Type B pancreatic cell (in vitro differentiated cells): ENCODE results near the gene HOXD1. TPM values are rescaled to one million over a fixed set of nuclear protein-coding genes. Genes with fewer than 3 reads are reported as not detected.
A peak's percentile ranks its signal among the peaks of the same experiment; 100 is the strongest.

ENCODE experiments used
- DNase-seq: peaks from one replicate; pipeline ENCODE4 v3.0.0; 2021; ENCODE audit warnings: mixed read lengths; ENCODE audit not compliant: unreplicated experiment; ENCODE audit errors: extremely low spot score
- H3K27ac Mint-ChIP-seq: 2 replicates; pipeline ENCODE4 v1.8.0; 2021; ENCODE audit warnings: mild to moderate bottlenecking, mixed read lengths
- H3K27me3 Mint-ChIP-seq: 2 replicates; pipeline ENCODE4 v1.8.0; 2021; ENCODE audit warnings: mixed read lengths
- H3K36me3 Mint-ChIP-seq: 2 replicates; pipeline ENCODE4 v1.8.0; 2021; ENCODE audit warnings: mixed read lengths
- H3K4me1 Mint-ChIP-seq: one replicate; pipeline ENCODE4 v1.8.0; 2021; ENCODE audit warnings: mixed read lengths; ENCODE audit not compliant: unreplicated experiment
- H3K4me3 Mint-ChIP-seq: 2 replicates; pipeline ENCODE4 v1.8.0; 2021; ENCODE audit warnings: mild to moderate bottlenecking, mixed read lengths
- H3K9me3 Mint-ChIP-seq: 2 replicates; pipeline ENCODE4 v1.8.0; 2021; ENCODE audit warnings: mixed read lengths
- CTCF ChIP-seq: fragments of 200-600 bp; sonication (generic); conservative IDR thresholded peaks from 2 replicates; pipeline ENCODE4 v1.5.0; 2021; ENCODE audit warnings: antibody characterized with exemption, mild to moderate bottlenecking
- total RNA-seq: library from RNA; stranded (reverse); gene quantifications from 2 replicates; pipeline ENCODE4 v1.2.1, GENCODE V29; 2021; ENCODE audit warnings: low replicate concordance

HOXD1 gene
- total RNA-seq, 1 donor from 2014 or later = 7.7 TPM

GRCh38 chr2:176142281-176142680 is 46.2 kb upstream of the HOXD1 start:
- TF ChIP-seq CTCF = no peak
- Mint-ChIP-seq H3K36me3 (peaks cover 7% of the 10 kb centered on the region), H3K4me1 (no peaks in the 10 kb centered on the region), H3K9me3 (peaks cover 3% of the 10 kb centered on the region), H3K27me3 (peaks cover 98% of the 10 kb centered on the region), H3K4me3 (no peak overlapping the region), H3K27ac (no peak overlapping the region)
- DNase-seq = no peak

GRCh38 chr2:176145085-176145969 is 43.1 kb upstream of the HOXD1 start:
- H3K9me3 Mint-ChIP-seq = no peaks in the 10 kb centered on the region
- TF ChIP-seq CTCF = no peak
- H3K27ac Mint-ChIP-seq = no peak overlapping the region
- H3K36me3 Mint-ChIP-seq = peaks cover 6% of the 10 kb centered on the region
- no peak for DNase-seq
- peaks cover 98% of the 10 kb centered on the region for H3K27me3 Mint-ChIP-seq
- H3K4me1 Mint-ChIP-seq = peaks cover 15% of the 10 kb centered on the region
- H3K4me3 Mint-ChIP-seq = no peak overlapping the region

DNA sequence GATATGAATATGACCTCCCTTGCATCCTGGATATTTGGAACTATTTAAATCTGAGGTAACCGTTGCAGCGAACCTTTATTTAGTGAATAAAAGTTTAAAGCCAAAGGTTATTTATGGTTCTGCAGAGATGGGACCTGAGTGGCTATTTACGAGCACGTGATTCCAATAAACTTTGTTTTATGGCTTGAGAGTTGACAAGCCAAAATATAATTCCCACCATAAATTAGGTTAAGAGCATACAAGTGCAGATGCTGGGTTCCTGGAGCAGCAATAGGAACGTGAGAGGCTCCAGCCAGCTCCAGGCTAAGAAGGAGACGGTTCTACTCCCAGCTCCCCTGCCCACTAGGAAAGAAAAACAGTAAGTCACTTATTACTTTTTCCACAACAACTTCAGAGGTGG is 42.4 kb upstream of the HOXD1 start:
- no peaks in the 10 kb centered on the region for H3K9me3 Mint-ChIP-seq
- peaks cover 100% of the 10 kb centered on the region for H3K27me3 Mint-ChIP-seq
- H3K27ac Mint-ChIP-seq = no peak overlapping the region
- TF ChIP-seq CTCF = no peak
- H3K4me1 Mint-ChIP-seq = peaks cover 17% of the 10 kb centered on the region
- H3K4me3 Mint-ChIP-seq = no peak overlapping the region
- DNase-seq = no peak
- H3K36me3 Mint-ChIP-seq = peaks cover 8% of the 10 kb centered on the region

GRCh38 chr2:176146645-176147044 is 41.8 kb upstream of the HOXD1 start:
- no peaks in the 10 kb centered on the region for H3K9me3 Mint-ChIP-seq
- DNase-seq = no peak
- H3K4me1 Mint-ChIP-seq = peaks cover 21% of the 10 kb centered on the region
- H3K27ac Mint-ChIP-seq = no peak overlapping the region
- H3K36me3 Mint-ChIP-seq = peaks cover 8% of the 10 kb centered on the region
- no peak for TF ChIP-seq CTCF
- peaks cover 100% of the 10 kb centered on the region for H3K27me3 Mint-ChIP-seq
- peak overlapping the region; percentile 44 for H3K4me3 Mint-ChIP-seq

DNA sequence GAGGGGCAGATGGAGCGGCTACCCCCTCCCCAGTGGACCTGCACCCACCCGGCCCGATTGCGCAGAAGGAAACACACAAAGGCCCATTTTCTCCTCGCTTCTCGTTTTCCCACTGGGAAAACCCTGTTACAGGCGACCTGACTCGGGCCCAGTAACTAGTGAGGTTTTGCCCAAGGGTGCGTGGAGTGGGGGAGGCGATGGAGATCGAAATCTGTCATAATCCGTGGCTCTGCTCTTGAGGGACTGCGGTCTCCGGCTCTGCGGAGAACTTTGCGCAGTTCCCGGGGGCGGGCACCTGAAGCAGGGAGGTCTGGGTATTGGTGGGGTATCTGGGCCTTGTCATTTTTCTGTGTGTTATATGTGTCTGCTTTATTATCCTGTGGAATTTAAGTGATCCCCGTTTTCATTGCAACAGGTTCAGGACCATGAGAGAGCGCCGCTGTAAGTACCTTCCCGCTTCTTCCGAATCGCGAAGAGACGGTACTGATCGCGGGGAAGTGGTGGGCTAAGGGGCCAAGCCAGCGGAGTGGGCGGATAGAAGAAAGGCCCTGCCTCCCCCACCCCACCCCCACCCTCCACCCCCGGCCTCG is 41.2 kb upstream of the HOXD1 start:
- peaks cover 94% of the 10 kb centered on the region for H3K27me3 Mint-ChIP-seq
- DNase-seq = no peak
- H3K4me1 Mint-ChIP-seq = peaks cover 21% of the 10 kb centered on the region
- peaks cover 8% of the 10 kb centered on the region for H3K36me3 Mint-ChIP-seq
- H3K4me3 Mint-ChIP-seq = peak overlapping the region; percentile 72
- H3K9me3 Mint-ChIP-seq = no peaks in the 10 kb centered on the region
- TF ChIP-seq CTCF = no peak
- H3K27ac Mint-ChIP-seq = no peak overlapping the region
